ENCODE data around the gene P3H1. TPM values are rescaled to one million over a fixed set of nuclear protein-coding genes. Genes with fewer than 3 reads are reported as not detected.

P3H1 gene
- total RNA-seq, 2 experiments from 2014 or later = 44.1 to 49.9 TPM

DNA sequence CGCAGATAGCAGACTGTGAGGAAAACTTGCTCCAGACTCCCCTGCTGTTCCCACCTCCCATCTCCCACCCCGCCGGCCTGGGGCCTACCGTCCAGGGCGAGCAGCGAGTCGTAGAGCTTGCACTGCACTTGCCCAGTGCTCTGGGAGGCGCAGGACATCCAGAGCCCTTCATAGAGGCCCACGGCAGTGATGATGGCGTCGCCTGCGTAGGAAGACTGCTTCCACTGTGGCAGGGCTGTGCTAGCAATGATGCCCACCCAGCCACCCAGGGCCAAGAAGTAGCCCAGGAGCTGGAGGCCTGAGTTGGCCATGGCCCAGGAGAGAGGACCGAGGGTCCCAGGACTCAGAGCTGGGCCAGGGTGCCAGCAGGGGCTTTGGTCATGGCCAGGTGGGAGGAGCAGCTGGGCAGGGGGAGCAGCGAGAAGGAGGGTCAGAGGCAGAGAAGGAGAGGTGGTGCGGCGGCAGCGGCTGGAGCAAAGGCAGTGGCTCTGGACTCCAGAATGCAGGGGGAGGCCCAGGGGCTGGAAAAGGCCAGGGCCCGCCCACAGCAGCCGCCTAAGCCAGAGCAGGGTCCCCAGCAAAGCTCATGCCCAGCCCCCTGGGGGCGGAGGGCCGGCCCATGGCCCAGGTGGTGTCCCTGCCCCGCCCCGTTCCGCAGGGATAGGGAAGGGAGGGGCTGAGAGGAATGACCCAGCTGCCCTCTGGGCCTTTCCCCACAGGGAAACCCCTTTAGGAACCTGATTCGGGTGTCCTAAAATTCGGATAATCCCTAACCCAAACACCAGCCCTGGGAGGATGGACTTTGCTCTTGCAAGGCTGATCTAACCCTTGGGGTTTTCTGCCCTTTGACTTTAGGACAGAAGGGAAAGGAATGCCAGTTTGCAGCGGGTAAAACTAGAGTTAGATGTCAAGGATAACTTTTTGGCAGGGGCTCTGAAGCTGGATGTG lies 26.8 kb downstream of the P3H1 start, which contains the start of gene CLDN19:
CLDN19 (minus strand) TSS at position 484 of the 948 bp plus-strand sequence; CDS start at position 311, 173 bp downstream.
- Mint-ChIP-seq H3K4me3 (no peak within 1 kb of the TSS), H3K36me3 (no peaks in the 10 kb centered on the region), H3K27ac (no peak within 1 kb of the TSS), H3K9me3 (no peaks in the 10 kb centered on the region), H3K4me1 (peaks cover 7% of the 10 kb centered on the region), H3K27me3 (peaks cover 3% of the 10 kb centered on the region)
- ATAC-seq (ENCODE audit: low read depth) (no peak), DNase-seq (no peak)
- POLR2A ChIA-PET = no interaction called here

- Mint-ChIP-seq H3K36me3 (no peaks in the 10 kb centered on the region), H3K9me3 (no peaks in the 10 kb centered on the region), H3K27me3 (peaks cover 1% of the 10 kb centered on the region), H3K4me3 (no peak overlapping the region), H3K27ac (no peak overlapping the region), H3K4me1 (peaks cover 7% of the 10 kb centered on the region)
- DNase-seq (no peak), ATAC-seq (ENCODE audit: low read depth) (no peak)
- POLR2A ChIA-PET = no interaction called here
These were observed 28.1 kb downstream of the P3H1 start for GRCh38 chr1:42738678-42739226.

DNA sequence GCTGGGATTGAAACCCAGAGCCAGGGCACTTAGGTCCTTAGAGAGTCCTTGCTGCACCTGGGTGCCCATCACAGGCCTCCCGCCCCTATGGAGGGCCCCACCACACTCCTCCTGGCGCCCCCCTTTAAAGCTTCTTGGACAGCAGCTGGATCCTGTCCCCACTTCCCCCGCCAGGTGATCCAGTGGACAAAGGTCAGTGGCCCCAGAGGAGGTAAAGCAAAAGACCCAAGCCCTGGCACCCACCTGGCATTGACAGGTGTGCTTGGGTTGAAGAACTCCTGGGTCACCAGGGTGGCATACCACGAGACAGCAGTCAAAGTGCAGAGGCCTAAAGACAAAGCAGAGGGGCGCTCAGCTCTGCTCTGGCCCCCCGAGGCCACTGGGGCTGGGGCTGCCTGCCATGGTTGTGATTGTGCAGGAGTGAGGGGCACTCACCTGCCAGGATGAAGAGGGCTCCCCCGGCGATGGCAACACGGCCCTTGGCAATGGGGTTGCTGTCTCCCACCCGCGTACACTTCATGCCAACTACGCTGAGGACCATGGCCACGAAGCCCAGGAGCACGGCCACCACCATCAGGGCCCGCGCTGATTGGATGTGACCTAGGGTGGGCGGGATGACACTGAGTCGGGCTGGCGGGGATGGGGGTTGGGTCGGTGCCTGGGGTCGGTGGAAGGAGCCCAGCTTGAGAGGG lies 28.7 kb downstream of the P3H1 start:
- no peak overlapping the region for H3K4me3 Mint-ChIP-seq
- DNase-seq (no peak), ATAC-seq (ENCODE audit: low read depth) (no peak)
- POLR2A ChIA-PET = no interaction called here
- H3K36me3 Mint-ChIP-seq = no peaks in the 10 kb centered on the region
- no peaks in the 10 kb centered on the region for H3K27me3 Mint-ChIP-seq
- no peak overlapping the region for H3K27ac Mint-ChIP-seq
- H3K4me1 Mint-ChIP-seq = peaks cover 7% of the 10 kb centered on the region
- no peaks in the 10 kb centered on the region for H3K9me3 Mint-ChIP-seq

DNA sequence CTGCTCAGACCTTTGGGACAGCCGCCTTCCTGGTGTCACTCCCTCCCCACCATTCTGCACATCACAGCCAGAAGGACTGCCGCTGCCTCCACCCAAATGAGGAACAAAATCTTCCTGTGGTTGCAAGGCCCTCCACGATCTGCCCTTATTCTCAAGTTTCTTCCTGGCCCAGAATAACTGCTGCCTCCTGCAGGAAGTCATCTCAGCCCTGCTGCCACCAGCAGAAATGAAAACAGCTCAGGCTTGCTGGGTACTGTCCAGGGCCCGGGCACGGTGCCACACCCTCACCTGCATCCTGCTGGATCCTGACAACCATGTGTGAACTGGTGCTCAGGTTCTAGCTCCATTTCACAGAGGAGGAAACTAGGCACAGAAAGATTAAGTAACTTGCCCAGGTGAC lies 29.6 kb downstream of the P3H1 start:
- H3K36me3 Mint-ChIP-seq = no peaks in the 10 kb centered on the region
- no peak overlapping the region for H3K4me3 Mint-ChIP-seq
- H3K27me3 Mint-ChIP-seq = no peaks in the 10 kb centered on the region
- H3K27ac Mint-ChIP-seq = peak overlapping the region; percentile 4
- H3K4me1 Mint-ChIP-seq = peaks cover 7% of the 10 kb centered on the region
- DNase-seq (no peak), ATAC-seq (ENCODE audit: low read depth) (peak; percentile 56)
- POLR2A ChIA-PET = no interaction called here
- no peaks in the 10 kb centered on the region for H3K9me3 Mint-ChIP-seq

DNA sequence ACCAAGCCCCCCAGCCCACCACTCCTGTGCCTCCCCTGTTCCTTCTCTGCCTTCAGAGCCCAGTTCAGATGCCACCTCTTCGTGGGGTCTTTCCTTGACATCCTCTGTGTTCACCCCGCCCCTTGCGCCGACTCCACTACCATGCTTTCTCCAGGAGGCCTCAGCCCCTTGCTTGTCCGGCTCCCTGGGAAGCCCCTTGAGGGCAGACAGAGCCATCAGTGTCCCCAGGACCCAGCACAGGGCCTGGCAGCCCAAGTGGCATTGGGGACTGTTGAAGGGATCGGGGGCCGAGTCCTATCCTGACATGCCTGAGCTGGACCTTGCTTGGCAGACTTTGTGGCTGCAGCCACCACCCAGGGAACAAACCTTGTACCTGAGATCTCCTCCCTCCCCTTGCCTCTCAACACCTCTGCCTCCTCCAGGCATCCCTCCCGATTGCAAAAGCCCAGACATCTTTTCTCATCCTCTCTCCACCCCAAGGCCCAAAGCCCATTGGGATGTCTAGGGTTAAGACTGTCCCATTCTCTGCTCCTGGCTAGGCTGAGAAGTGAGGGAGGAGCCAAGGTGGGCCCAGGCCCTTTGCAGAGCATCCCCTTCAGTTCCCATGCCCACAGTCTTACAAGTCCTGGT lies 30.1 kb downstream of the P3H1 start:
- DNase-seq (no peak), ATAC-seq (ENCODE audit: low read depth) (no peak)
- Mint-ChIP-seq H3K9me3 (no peaks in the 10 kb centered on the region), H3K27ac (no peak overlapping the region), H3K4me1 (peaks cover 7% of the 10 kb centered on the region), H3K36me3 (no peaks in the 10 kb centered on the region), H3K27me3 (no peaks in the 10 kb centered on the region), H3K4me3 (no peak overlapping the region)
- POLR2A ChIA-PET = no interaction called here

DNA sequence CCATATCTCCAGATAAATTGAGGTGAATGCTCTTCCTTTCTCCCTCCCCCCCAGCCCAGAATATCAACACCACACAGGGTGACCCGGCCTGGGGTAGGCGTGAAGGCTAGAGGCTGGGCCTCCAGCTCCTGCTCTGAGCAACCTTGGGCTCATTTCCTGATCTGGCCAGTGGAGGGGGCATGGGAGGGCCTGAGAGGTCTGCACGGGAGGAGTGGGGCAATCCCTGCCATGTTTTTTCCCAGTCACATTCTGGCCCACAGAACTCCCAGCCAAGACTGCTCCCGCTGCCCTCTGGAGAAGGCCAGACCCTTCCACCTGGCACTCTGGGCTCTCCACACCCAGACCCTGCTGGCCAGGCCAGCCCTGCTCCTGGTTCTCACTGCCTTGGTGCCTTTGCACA lies 30.7 kb downstream of the P3H1 start:
- H3K4me1 Mint-ChIP-seq = peaks cover 7% of the 10 kb centered on the region
- H3K27ac Mint-ChIP-seq = no peak overlapping the region
- DNase-seq (no peak), ATAC-seq (ENCODE audit: low read depth) (peak; percentile 30)
- no peaks in the 10 kb centered on the region for H3K27me3 Mint-ChIP-seq
- H3K36me3 Mint-ChIP-seq = no peaks in the 10 kb centered on the region
- H3K9me3 Mint-ChIP-seq = no peaks in the 10 kb centered on the region
- no peak overlapping the region for H3K4me3 Mint-ChIP-seq
- POLR2A ChIA-PET = no interaction called here

DNA sequence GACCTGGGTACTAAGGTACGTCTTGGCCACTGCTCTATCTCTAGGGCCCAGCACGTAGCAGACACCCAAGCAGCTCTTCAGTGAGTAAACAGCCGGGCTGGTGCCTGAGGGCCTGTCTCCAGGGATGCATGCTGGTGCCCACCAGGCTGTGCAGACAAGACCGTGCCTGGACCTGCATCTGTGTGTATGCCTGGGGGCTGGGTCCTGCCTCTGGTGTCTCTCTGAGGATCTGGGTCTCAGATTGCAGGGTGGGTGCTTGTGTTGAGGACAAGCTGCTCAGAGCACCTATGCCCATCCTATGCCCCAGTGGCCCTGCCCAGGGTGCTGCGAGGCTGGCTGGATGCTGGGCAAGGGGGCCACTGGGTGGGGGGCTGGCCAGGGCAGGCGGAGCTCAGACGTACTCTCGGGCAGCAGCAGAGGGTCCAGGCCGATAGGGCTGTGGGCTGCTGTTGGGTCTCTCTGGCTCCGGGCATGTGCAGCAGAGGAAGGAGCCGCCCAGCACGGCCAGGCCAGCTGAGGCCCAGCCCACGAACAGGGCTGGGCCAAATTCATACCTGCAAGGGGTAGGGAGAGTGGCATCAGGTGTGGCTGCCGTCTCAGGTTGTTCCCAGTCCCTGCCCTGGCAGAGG lies 31.2 kb downstream of the P3H1 start:
- peaks cover 9% of the 10 kb centered on the region for H3K4me1 Mint-ChIP-seq
- H3K27me3 Mint-ChIP-seq = no peaks in the 10 kb centered on the region
- POLR2A ChIA-PET = no interaction called here
- H3K4me3 Mint-ChIP-seq = no peak overlapping the region
- no peaks in the 10 kb centered on the region for H3K9me3 Mint-ChIP-seq
- H3K27ac Mint-ChIP-seq = no peak overlapping the region
- ATAC-seq (ENCODE audit: low read depth) = no peak
- H3K36me3 Mint-ChIP-seq = no peaks in the 10 kb centered on the region
- no peak for DNase-seq

GRCh38 chr1:42735056-42735455 lies 31.8 kb downstream of the P3H1 start:
- H3K9me3 Mint-ChIP-seq = no peaks in the 10 kb centered on the region
- H3K27me3 Mint-ChIP-seq = no peaks in the 10 kb centered on the region
- H3K36me3 Mint-ChIP-seq = no peaks in the 10 kb centered on the region
- H3K4me1 Mint-ChIP-seq = peaks cover 9% of the 10 kb centered on the region
- H3K4me3 Mint-ChIP-seq = no peak overlapping the region
- ATAC-seq (ENCODE audit: low read depth) (no peak), DNase-seq (no peak)
- H3K27ac Mint-ChIP-seq = no peak overlapping the region
- POLR2A ChIA-PET = no interaction called here

- Mint-ChIP-seq H3K27me3 (no peaks in the 10 kb centered on the region), H3K4me1 (peaks cover 9% of the 10 kb centered on the region), H3K36me3 (no peaks in the 10 kb centered on the region), H3K27ac (no peak overlapping the region), H3K9me3 (no peaks in the 10 kb centered on the region), H3K4me3 (no peak overlapping the region)
- POLR2A ChIA-PET = no interaction called here
- DNase-seq = no peak
- no peak for ATAC-seq (ENCODE audit: low read depth)
These were observed 32.4 kb downstream of the P3H1 start for GRCh38 chr1:42734201-42735035.

- Mint-ChIP-seq H3K9me3 (no peaks in the 10 kb centered on the region), H3K36me3 (no peaks in the 10 kb centered on the region), H3K4me3 (no peak overlapping the region), H3K27me3 (no peaks in the 10 kb centered on the region), H3K4me1 (peaks cover 9% of the 10 kb centered on the region), H3K27ac (no peak overlapping the region)
- POLR2A ChIA-PET = no interaction called here
- DNase-seq = no peak
- ATAC-seq (ENCODE audit: low read depth) = no peak
These were observed 33.2 kb downstream of the P3H1 start for GRCh38 chr1:42733415-42734200.

- no peaks in the 10 kb centered on the region for H3K36me3 Mint-ChIP-seq
- no peak for DNase-seq
These were observed 34.6 kb downstream of the P3H1 start for GRCh38 chr1:42732126-42732680.

DNA sequence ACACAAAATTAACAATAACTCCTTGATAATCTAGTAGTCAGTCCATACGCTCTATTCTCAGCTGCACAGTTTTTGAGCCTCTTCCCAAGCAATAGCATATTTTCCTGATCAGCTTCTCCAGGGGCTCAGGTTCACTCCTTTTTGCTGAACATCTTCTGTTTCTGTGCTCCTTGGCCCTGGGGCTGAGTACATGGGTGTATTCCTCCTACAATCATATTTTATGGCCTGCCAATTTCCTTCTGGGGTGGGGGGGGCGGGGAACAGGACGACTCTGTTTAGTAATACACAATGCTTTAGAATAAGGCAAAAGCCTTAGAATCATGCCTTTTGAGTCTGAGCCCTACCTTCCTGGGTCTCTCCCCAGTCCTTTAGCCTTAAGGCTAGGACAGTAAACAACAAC lies 35.2 kb downstream of the P3H1 start:
- no peaks in the 10 kb centered on the region for H3K36me3 Mint-ChIP-seq
- no peak for ATAC-seq (ENCODE audit: low read depth)
- no peak for DNase-seq
- no peaks in the 10 kb centered on the region for H3K9me3 Mint-ChIP-seq
- no peak overlapping the region for H3K4me3 Mint-ChIP-seq
- H3K4me1 Mint-ChIP-seq = peaks cover 3% of the 10 kb centered on the region
- no peak overlapping the region for H3K27ac Mint-ChIP-seq
- H3K27me3 Mint-ChIP-seq = no peaks in the 10 kb centered on the region
- POLR2A ChIA-PET = no interaction called here

More at GRCh38 chr1:42732126-42732680, 34.6 kb downstream of the P3H1 start:
- Mint-ChIP-seq H3K27me3 (no peaks in the 10 kb centered on the region), H3K4me3 (no peak overlapping the region), H3K27ac (no peak overlapping the region), H3K9me3 (no peaks in the 10 kb centered on the region), H3K4me1 (peaks cover 8% of the 10 kb centered on the region)
- no peak for ATAC-seq (ENCODE audit: low read depth)
- POLR2A ChIA-PET = no interaction called here
